Vagina (tissue), 2 donors: Measurements from ENCODE around the gene TMEM38A.

Experiments used
- POLR2A ChIP-seq, 2 donors: fragments of 450-650 bp; IDR thresholded peaks; one replicate each; pipeline ENCODE4 v1.6.1; 2017; ENCODE audit warnings: antibody characterized with exemption in 2 of 2, mild to moderate bottlenecking in 2 of 2, moderate library complexity in 2 of 2
- POLR2AphosphoS5 ChIP-seq, 2 donors: sonication (generic); formaldehyde crosslinking; IDR thresholded peaks; one replicate each; pipeline ENCODE4 v1.9.0; 2017; ENCODE audit warnings: antibody characterized with exemption in 2 of 2, mild to moderate bottlenecking in 2 of 2, low read depth in 1 of 2; ENCODE audit not compliant: insufficient read depth in 1 of 2
- TF ChIP-seq, protein P1 (sequence below), 3 experiments: fragments of 450-650 bp in 2 of 3; fragments of 200-600 bp in 1 of 3; sonication (generic) in 1 of 3; IDR thresholded peaks; one replicate each; pipeline ENCODE4 v1.5.1; 2017 to 2019; ENCODE audit warnings: antibody characterized with exemption in 3 of 3, mild to moderate bottlenecking in 2 of 3, moderate library complexity in 2 of 3

DNA sequence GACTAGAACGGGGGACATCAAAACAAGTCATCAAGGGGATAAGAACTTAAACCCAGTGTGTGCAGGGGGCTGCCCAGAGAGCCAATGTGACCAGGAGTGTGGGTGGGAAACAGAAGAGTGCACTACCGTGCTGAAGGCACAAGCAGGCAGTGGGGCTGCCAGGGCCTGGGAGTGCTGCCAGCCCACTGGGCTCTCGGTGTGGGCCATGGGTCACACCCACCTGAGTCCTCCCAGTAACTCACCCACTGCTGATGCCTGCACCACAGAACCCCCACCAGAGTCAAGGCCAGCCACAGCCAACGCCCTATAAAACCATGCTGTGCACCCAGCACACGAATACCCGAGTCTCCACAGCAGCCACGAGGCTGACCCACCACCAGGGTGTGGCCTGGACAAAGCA lies 41.5 kb upstream of the TMEM38A start:
- TF ChIP-seq, protein P1, sequence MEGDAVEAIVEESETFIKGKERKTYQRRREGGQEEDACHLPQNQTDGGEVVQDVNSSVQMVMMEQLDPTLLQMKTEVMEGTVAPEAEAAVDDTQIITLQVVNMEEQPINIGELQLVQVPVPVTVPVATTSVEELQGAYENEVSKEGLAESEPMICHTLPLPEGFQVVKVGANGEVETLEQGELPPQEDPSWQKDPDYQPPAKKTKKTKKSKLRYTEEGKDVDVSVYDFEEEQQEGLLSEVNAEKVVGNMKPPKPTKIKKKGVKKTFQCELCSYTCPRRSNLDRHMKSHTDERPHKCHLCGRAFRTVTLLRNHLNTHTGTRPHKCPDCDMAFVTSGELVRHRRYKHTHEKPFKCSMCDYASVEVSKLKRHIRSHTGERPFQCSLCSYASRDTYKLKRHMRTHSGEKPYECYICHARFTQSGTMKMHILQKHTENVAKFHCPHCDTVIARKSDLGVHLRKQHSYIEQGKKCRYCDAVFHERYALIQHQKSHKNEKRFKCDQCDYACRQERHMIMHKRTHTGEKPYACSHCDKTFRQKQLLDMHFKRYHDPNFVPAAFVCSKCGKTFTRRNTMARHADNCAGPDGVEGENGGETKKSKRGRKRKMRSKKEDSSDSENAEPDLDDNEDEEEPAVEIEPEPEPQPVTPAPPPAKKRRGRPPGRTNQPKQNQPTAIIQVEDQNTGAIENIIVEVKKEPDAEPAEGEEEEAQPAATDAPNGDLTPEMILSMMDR (IDR thresholded peaks at IDR 0.05) = no peak
- TF ChIP-seq POLR2A (IDR thresholded peaks at IDR 0.05) = no peak
- no peak for TF ChIP-seq POLR2AphosphoS5 (IDR thresholded peaks at IDR 0.05; ENCODE audit: insufficient read depth in 1 of 2, low read depth in 1 of 2)
